Breast epithelium (tissue), 4 donors: Measurements from ENCODE around the gene KRTAP9-1. TPM values are rescaled to one million over a fixed set of nuclear protein-coding genes. Genes with fewer than 3 reads are reported as not detected.
"Not testable (repeated sequence)": the region's sequence is repeated elsewhere in the genome, so short reads cannot be mapped to it uniquely, and the experiment has no call there.

Source experiments
- DNase-seq, 2 donors: peaks; one replicate each; pipeline ENCODE4 v3.0.0-alpha.2; 2019; ENCODE audit warnings: low spot score in 2 of 2
- H3K27ac ChIP-seq, 2 donors: fragments of 200-600 bp; sonication (generic) in 1 of 2; one replicate each; pipeline ENCODE4 v1.5.1; 2016 to 2019; ENCODE audit warnings: mild to moderate bottlenecking in 1 of 2
- H3K27me3 ChIP-seq, 2 donors: fragments of 200-600 bp; sonication (generic) in 1 of 2; one replicate each; pipeline versions ENCODE4 v1.5.1 to v1.6.0; 2017 to 2019; ENCODE audit warnings: control low read depth in 1 of 2, mild to moderate bottlenecking in 1 of 2
- H3K36me3 ChIP-seq: fragments of 200-600 bp; one replicate; pipeline ENCODE4 v1.5.1; 2019
- H3K4me1 ChIP-seq, 2 donors: fragments of 200-600 bp; sonication (generic); one replicate each; pipeline ENCODE4 v1.5.1; 2016 to 2019; ENCODE audit warnings: control low read depth in 1 of 2
- H3K4me3 ChIP-seq, 3 donors: fragments of 200-600 bp; sonication (generic); 1 replicate in 2 of 3; 2 replicates in 1 of 3; pipeline ENCODE4 v1.5.1; 2016 to 2019; ENCODE audit warnings: mild to moderate bottlenecking in 3 of 3, moderate library complexity in 2 of 3
- H3K9me3 ChIP-seq, 2 donors: fragments of 200-600 bp; sonication (generic) in 1 of 2; one replicate each; pipeline ENCODE4 v1.5.1; 2016 to 2019; ENCODE audit warnings: control low read depth in 1 of 2
- CTCF ChIP-seq, 3 donors: fragments of 450-650 bp; IDR thresholded peaks; one replicate each; pipeline ENCODE4 v1.5.1; 2016 to 2017; ENCODE audit warnings: antibody characterized with exemption in 3 of 3, mild to moderate bottlenecking in 3 of 3, moderate library complexity in 3 of 3
- POLR2A ChIP-seq: fragments of 450-650 bp; IDR thresholded peaks from one replicate; pipeline ENCODE4 v1.6.1; 2016; ENCODE audit warnings: antibody characterized with exemption, mild to moderate bottlenecking, moderate library complexity
- POLR2AphosphoS5 ChIP-seq, 3 donors: sonication (generic); formaldehyde crosslinking; IDR thresholded peaks; one replicate each; pipeline ENCODE4 v1.6.1; 2017; ENCODE audit warnings: antibody characterized with exemption in 3 of 3
- intact Hi-C: fragments of 100-400 bp; cut with DNase I; formaldehyde crosslinking; loops from one replicate; pipeline ENCODE4 v1.15.1; 2023; ENCODE audit warnings: low total_unique reads
- total RNA-seq, 3 donors: library from RNA; depleted of rRNA; stranded (reverse); fragments of >200 nt; gene quantifications; one replicate each; pipeline ENCODE4 v1.1.0, GENCODE V29; 2016

The KRTAP9-1 gene, protein sequence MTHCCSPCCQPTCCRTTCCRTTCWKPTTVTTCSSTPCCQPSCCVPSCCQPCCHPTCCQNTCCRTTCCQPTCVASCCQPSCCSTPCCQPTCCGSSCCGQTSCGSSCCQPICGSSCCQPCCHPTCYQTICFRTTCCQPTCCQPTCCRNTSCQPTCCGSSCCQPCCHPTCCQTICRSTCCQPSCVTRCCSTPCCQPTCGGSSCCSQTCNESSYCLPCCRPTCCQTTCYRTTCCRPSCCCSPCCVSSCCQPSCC
- not detected for total RNA-seq

DNA sequence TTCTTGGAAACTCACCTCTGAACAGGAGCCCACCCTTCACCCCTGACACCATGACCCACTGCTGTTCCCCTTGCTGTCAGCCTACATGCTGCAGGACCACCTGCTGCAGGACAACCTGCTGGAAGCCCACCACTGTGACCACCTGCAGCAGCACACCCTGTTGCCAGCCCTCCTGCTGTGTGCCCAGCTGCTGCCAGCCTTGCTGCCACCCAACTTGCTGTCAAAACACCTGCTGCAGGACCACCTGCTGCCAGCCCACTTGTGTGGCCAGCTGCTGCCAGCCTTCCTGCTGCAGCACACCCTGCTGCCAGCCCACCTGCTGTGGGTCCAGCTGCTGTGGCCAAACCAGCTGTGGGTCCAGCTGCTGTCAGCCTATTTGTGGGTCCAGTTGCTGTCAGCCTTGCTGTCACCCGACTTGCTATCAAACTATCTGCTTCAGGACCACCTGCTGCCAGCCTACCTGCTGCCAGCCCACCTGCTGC lies at the start of gene KRTAP9-1:
KRTAP9-1 (plus strand) TSS at position 51 of the 482 bp plus-strand sequence; CDS start at position 51, 0 bp downstream.
- H3K9me3 ChIP-seq, H3K36me3 ChIP-seq, H3K4me3 ChIP-seq, intact Hi-C loops, DNase-seq, H3K27me3 ChIP-seq, H3K27ac ChIP-seq, H3K4me1 ChIP-seq: not testable (repeated sequence)

DNA sequence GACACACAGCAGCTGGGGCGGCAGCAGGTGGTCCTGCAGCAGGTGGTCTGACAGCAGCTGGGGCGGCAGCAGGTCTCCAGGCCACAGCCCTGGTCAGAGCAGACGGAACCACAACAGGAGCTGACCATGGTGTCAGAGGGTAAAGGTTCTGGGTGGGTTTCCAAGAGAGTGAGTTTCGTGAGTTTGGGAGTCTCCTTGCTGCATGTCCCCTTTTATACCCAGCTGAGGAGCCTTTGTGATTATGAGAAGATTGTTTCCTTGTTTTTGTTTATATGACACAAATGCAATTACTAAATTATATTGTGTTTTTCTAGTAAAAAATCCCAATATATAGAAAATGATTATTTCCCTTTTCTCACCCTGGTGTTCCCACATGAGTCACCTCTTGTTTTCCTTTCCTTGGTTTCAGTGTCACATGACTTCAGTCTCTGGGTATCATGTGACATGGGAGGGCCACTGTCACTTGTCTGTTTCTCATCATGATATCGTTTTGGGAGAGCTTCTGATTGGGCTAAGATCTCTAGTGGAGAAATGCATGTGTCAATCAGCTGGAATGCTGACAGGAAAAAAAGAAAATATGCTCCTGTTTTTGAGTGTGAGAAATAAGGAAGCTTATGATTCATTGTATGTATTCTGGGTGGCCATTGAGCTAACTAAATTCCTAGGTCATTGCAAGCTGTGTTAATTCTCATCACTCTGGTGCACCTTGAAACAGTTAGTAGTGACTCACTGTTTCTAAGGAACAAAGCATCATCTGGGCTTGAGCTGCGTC lies 49.1 kb upstream of the KRTAP9-1 start, which contains the start of gene KRTAP4-6:
KRTAP4-6 (minus strand) TSS at position 185 of the 772 bp plus-strand sequence; CDS start at position 128, 57 bp downstream.
- intact Hi-C loops: no loop called here
- DNase-seq: no peak
- Histone ChIP-seq H3K9me3 (peaks cover 8 to 22% of the 10 kb centered on the region in 2 donors), H3K4me3 (no peak within 1 kb of the TSS), H3K36me3 (no peaks in the 10 kb centered on the region), H3K4me1 (no peaks in the 10 kb centered on the region), H3K27me3 (no peaks in the 10 kb centered on the region), H3K27ac (no peak within 1 kb of the TSS)
- TF ChIP-seq CTCF (IDR thresholded peaks at IDR 0.05): no peak
- TF ChIP-seq POLR2A: no peak

GRCh38 chr17:41141361-41141760 lies 48.3 kb upstream of the KRTAP9-1 start:
- no peak overlapping the region for H3K4me3 ChIP-seq
- intact Hi-C loops: no loop called here
- peaks cover 8 to 22% of the 10 kb centered on the region in 2 donors for H3K9me3 ChIP-seq
- no peaks in the 10 kb centered on the region for H3K36me3 ChIP-seq
- no peak overlapping the region for H3K27ac ChIP-seq
- H3K4me1 ChIP-seq: no peaks in the 10 kb centered on the region
- no peaks in the 10 kb centered on the region for H3K27me3 ChIP-seq
- no peak for DNase-seq
- no peak for TF ChIP-seq CTCF (IDR thresholded peaks at IDR 0.05)
- no peak for TF ChIP-seq POLR2AphosphoS5 (IDR thresholded peaks at IDR 0.05)
- no peak for TF ChIP-seq POLR2A

DNA sequence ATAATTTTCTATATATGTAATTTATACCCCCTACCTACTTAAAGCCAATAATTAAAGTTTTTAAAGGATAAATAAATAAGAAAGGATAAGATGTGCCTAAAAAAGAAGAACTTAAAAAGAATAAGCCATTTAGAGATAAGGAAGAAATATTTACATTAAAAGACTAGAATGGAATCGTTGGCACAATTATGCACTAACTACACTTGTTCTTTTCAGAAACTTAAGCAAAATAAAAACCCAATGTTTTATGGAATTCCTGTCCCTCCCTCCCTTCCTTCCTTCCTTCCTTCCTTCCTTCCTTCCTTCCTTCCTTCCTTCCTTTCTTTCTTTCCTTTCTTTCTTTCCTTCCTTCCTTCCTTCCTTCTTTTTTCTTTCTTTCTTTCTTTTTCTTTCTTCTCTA lies 44.8 kb upstream of the KRTAP9-1 start:
- Histone ChIP-seq H3K4me1 (no peaks in the 10 kb centered on the region), H3K4me3 (no peak overlapping the region), H3K36me3 (no peaks in the 10 kb centered on the region), H3K27ac (no peak overlapping the region), H3K27me3 (no peaks in the 10 kb centered on the region), H3K9me3 (peaks cover 8 to 20% of the 10 kb centered on the region in 2 donors)
- TF ChIP-seq POLR2A (no peak), POLR2AphosphoS5 (IDR thresholded peaks at IDR 0.05) (no peak), CTCF (IDR thresholded peaks at IDR 0.05) (no peak)
- no peak for DNase-seq
- intact Hi-C loops: no loop called here

- H3K27ac ChIP-seq: no peak overlapping the region
- H3K36me3 ChIP-seq: no peaks in the 10 kb centered on the region
- H3K9me3 ChIP-seq: peaks cover 8 to 16% of the 10 kb centered on the region in 2 donors
- H3K27me3 ChIP-seq: no peaks in the 10 kb centered on the region
- DNase-seq: no peak
- H3K4me3 ChIP-seq: no peak overlapping the region
- H3K4me1 ChIP-seq: no peaks in the 10 kb centered on the region
- TF ChIP-seq POLR2A: no peak
- no peak for TF ChIP-seq POLR2AphosphoS5 (IDR thresholded peaks at IDR 0.05)
- TF ChIP-seq CTCF (IDR thresholded peaks at IDR 0.05): no peak
- intact Hi-C loops: no loop called here
Observed at GRCh38 chr17:41145261-41145660, 44.4 kb upstream of the KRTAP9-1 start.
